Spleen (tissue), 11 donors: Measurements from ENCODE around the gene PLEKHM3. TPM values are rescaled to one million over a fixed set of nuclear protein-coding genes. Genes with fewer than 3 reads are reported as not detected.
"Not testable (repeated sequence)": the region's sequence is repeated elsewhere in the genome, so short reads cannot be mapped to it uniquely, and the experiment has no call there.

ENCODE experiments used
- DNase-seq: peaks from one replicate; pipeline ENCODE4 v3.0.0-alpha.2; 2020
- H3K27ac ChIP-seq, 8 donors: fragments of 200-600 bp; sonication (generic) in 7 of 8; 1 replicate in 4 of 8; 2 replicates in 4 of 8; pipeline versions ENCODE4 v1.5.0 to v1.8.0; 2016 to 2021; ENCODE audit warnings: inconsistent platforms in 4 of 8, mild to moderate bottlenecking in 4 of 8, moderate library complexity in 1 of 8
- H3K27me3 ChIP-seq, 7 donors: fragments of 200-600 bp; sonication (generic) in 6 of 7; replicated peaks in 1 of 7; 1 replicate in 4 of 7; 2 replicates in 3 of 7; pipeline versions ENCODE4 v1.5.0 to v1.8.0; 2016 to 2021; ENCODE audit warnings: inconsistent platforms in 3 of 7, mild to moderate bottlenecking in 1 of 7
- H3K36me3 ChIP-seq, 6 donors: fragments of 200-600 bp; sonication (generic) in 5 of 6; 1 replicate in 4 of 6; 2 replicates in 2 of 6; pipeline versions ENCODE4 v1.5.0 to v1.8.0; 2016 to 2021; ENCODE audit warnings: inconsistent platforms in 2 of 6
- H3K4me1 ChIP-seq, 6 donors: fragments of 200-600 bp; sonication (generic) in 5 of 6; 1 replicate in 3 of 6; 2 replicates in 3 of 6; pipeline versions ENCODE4 v1.5.0 to v1.8.0; 2016 to 2021; ENCODE audit warnings: inconsistent platforms in 3 of 6
- H3K4me3 ChIP-seq, 8 donors: fragments of 200-600 bp; sonication (generic) in 7 of 8; 1 replicate in 4 of 8; 2 replicates in 4 of 8; pipeline versions ENCODE4 v1.5.0 to v1.8.0; 2016 to 2021; ENCODE audit warnings: inconsistent platforms in 4 of 8, mild to moderate bottlenecking in 4 of 8, moderate library complexity in 2 of 8
- H3K9me3 ChIP-seq, 8 donors: fragments of 200-600 bp; sonication (generic) in 7 of 8; 1 replicate in 4 of 8; 2 replicates in 4 of 8; pipeline versions ENCODE4 v1.5.0 to v1.8.0; 2016 to 2021; ENCODE audit warnings: inconsistent platforms in 4 of 8
- CTCF ChIP-seq, 11 experiments: fragments of 200-600 bp in 7 of 11; fragments of 450-650 bp in 4 of 11; sonication (generic) in 4 of 11; IDR thresholded peaks in 8 of 11; conservative IDR thresholded peaks in 3 of 11; 1 replicate in 7 of 11; 2 replicates in 4 of 11; pipeline versions ENCODE4 v1.4.0 to v1.8.0; 2016 to 2021; ENCODE audit warnings: antibody characterized with exemption in 11 of 11, inconsistent platforms in 4 of 11, mild to moderate bottlenecking in 1 of 11
- POLR2A ChIP-seq, 3 donors: fragments of 450-650 bp; IDR thresholded peaks; one replicate each; pipeline ENCODE4 v1.5.1; 2017; ENCODE audit warnings: antibody characterized with exemption in 3 of 3, mild to moderate bottlenecking in 1 of 3
- POLR2AphosphoS5 ChIP-seq, 3 donors: sonication (generic); formaldehyde crosslinking; IDR thresholded peaks; one replicate each; pipeline ENCODE4 v1.5.1; 2017; ENCODE audit warnings: antibody characterized with exemption in 3 of 3
- WGBS, 5 donors: extraction: QIAGEN DNeasy Blood & Tissue Kit in 3 of 5; methylation state at CpG; one replicate each; pipeline versions ENCODE4 v1.1.5 to v1.1.7; 2013 to 2018; 5-methylcytosine and 5-hydroxymethylcytosine counted together
- intact Hi-C: fragments of 100-400 bp; cut with DNase I; formaldehyde crosslinking; loops from one replicate; pipeline ENCODE4 v1.15.0; 2023; ENCODE audit warnings: low total_unique reads
- polyA plus RNA-seq, 3 donors: library from polyadenylated mRNA; stranded (reverse); fragments of 200-250 nt; gene quantifications; one replicate each; pipeline ENCODE4 v1.2.1, GENCODE V29; 2013
- total RNA-seq, 7 donors: library from RNA; depleted of rRNA in 3 of 7; stranded (reverse); fragments of >200 nt in 3 of 7; fragmentation: NEBNext Ultra II Directional in 4 of 7; extraction: Animal tissue kit (Norgen Biotek cat#: 25700) in 4 of 7; gene quantifications; one replicate each; pipeline versions ENCODE4 v1.1.0 to v1.2.1, GENCODE V29; 2016 to 2021
- donor health status: healthy with polysubstance abuse.
- donor health status: DM: no; HTN: no; CAD: no; lungs with moderate emphysema.
- donor health status: DM: no; HTN: no; CAD: no.
- donor health status: Bipolar disorder and iron deficiency.
- donor health status: healthy.
- donor health status: DM: no; HTN: no; CAD: no.
- donor health status: DM: yes; HTN: yes; CAD: no.

Gene PLEKHM3
- total and polyA plus RNA-seq, 10 donors: 2.4 to 24.3 (median 18.3) TPM

DNA sequence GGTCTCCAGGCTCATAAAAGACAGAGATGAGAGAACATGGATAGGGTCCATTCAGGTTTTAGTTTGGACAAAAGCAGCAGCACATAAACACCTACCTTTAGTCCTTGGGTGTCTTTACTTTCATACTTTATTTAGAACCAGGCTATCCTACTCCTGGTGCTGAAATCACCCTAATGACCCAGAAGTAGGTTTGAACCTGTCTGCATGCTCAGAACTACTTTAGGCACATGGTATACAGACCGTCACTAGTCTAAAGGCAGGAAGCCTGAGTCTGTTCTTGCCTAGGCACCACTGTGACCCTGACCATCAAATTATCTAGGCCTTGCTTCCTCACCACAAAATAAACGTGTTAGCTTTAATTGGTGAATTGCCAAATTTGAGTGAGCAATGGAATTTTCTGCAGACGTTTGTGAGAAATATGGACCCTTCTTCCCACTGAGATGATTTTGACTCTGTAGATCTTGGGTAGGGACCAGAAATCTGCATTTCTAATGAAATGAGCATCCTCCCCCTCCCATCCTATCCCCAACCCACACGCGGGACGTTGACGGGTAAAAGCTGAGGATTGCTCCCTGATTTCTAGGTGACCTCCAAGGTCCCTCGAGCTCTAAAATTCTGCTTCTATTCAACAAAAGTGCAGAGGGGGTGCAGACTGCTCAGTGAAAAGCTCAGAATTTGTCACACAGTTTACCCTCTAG lies 75.1 kb downstream of the PLEKHM3 start:
- WGBS, 5 donors: 59 to 79% (median 67%) methylated on average over 7 to 8 of the region's 8 CpGs
- H3K36me3 ChIP-seq: peaks cover 0 to 12% (median 1%) of the 10 kb centered on the region in 6 donors
- no peak for TF ChIP-seq POLR2A (IDR thresholded peaks at IDR 0.05)
- TF ChIP-seq POLR2AphosphoS5 (IDR thresholded peaks at IDR 0.05): peak in 1 of 3 donors; percentile 15
- no peaks in the 10 kb centered on the region for H3K27me3 ChIP-seq
- H3K4me3 ChIP-seq: no peak overlapping the region
- peaks cover 4 to 35% (median 17%) of the 10 kb centered on the region in 6 donors for H3K4me1 ChIP-seq
- no peaks in the 10 kb centered on the region for H3K9me3 ChIP-seq
- no peak overlapping the region for H3K27ac ChIP-seq
- no peak for DNase-seq
- intact Hi-C loops: no loop called here

DNA sequence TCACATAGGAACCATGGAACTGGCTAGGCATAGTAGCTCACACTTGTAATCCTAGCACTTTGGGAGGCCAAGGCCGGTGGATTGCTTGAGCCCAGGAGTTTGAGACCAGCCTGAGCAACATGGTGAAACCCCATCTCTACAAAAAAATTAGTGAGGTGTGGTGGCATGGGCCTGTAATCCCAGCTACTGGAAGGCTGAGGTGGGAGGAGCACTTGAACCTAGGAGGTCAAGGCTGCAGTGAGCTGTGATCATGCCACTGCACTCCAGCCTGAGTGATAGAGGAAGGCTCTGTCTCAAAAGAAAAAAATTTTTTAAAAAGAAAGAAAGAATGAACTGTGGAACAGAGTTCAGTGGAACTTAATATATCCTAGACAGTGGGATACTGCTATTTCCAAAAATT lies 76.1 kb downstream of the PLEKHM3 start:
- DNase-seq, intact Hi-C loops, H3K27me3 ChIP-seq, H3K4me3 ChIP-seq, H3K27ac ChIP-seq, H3K9me3 ChIP-seq: not testable (repeated sequence)
- H3K36me3 ChIP-seq: peaks cover 0 to 21% (median 2%) of the 10 kb centered on the region in 6 donors
- WGBS, 5 donors: 95 to 100% (median 97%) methylated on average over 1 of the region's 1 CpG
- H3K4me1 ChIP-seq: peaks cover 4 to 35% (median 17%) of the 10 kb centered on the region in 6 donors

DNA sequence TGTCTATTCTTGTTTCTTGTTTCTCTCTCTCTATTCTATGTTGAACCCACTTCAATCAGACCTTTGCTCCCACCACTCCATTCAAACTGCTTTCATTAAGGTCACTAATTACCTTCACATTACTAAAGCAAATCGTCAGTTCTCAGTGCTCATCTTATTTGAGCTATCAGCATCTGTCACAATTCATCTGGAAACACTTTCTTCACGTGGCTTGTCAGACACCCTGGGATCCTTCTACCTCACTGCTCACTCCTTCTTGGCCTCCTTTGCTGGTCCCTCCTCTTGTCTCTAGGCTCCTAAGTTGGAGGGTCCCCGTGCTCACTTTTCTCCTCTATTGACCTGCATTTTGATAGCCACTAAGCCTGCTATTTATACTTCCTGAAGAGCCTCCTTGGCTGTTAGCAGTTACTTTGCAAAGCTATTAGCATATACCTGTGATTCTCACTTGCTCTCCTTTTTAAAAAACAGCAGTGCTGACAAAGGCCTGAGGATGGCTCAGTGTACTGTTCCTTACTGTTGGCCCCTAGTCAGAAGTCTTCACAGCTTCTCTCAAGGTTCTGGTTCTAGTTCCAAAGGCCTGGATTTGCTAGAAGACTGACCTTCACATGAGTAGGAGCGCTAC lies 80.2 kb downstream of the PLEKHM3 start:
- no peak for TF ChIP-seq CTCF (IDR thresholded peaks at IDR 0.05 in 8 of 11, conservative IDR thresholded peaks at IDR 0.05 in 3 of 11)
- no peak for TF ChIP-seq POLR2AphosphoS5 (IDR thresholded peaks at IDR 0.05)
- TF ChIP-seq POLR2A (IDR thresholded peaks at IDR 0.05): no peak
- no peak overlapping the region for H3K4me3 ChIP-seq
- H3K9me3 ChIP-seq: no peaks in the 10 kb centered on the region
- no peaks in the 10 kb centered on the region for H3K27me3 ChIP-seq
- intact Hi-C loops: no loop called here
- WGBS, 5 donors: 76 to 92% (median 91%) methylated on average over 4 of the region's 4 CpGs
- no peak overlapping the region for H3K27ac ChIP-seq
- no peak for DNase-seq
- H3K4me1 ChIP-seq: peaks cover under 1 to 10% (median 3%) of the 10 kb centered on the region in 6 donors
- peaks cover 0 to 39% (median 2%) of the 10 kb centered on the region in 6 donors for H3K36me3 ChIP-seq

DNA sequence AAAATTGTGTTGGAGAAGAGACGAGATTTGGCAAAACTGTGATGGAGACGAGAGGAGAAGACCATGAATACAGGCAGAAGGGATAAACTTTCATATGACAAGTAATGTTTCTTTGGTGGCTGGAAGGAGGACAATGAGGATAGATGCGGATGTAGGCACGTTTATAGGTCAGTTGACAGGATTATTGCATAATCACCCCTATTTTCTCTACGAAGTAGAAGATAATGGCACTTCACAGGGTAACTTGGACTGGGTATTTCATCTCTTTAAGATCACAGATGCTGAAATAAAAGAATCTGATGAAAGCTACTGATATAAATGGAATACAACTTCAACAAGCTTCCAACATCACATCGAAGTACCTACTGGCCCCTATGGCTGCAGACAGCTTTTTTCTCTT lies 81.0 kb downstream of the PLEKHM3 start:
- H3K27me3 ChIP-seq: no peaks in the 10 kb centered on the region
- no peak overlapping the region for H3K4me3 ChIP-seq
- H3K27ac ChIP-seq: no peak overlapping the region
- TF ChIP-seq CTCF (IDR thresholded peaks at IDR 0.05 in 8 of 11, conservative IDR thresholded peaks at IDR 0.05 in 3 of 11) (no peak), POLR2A (IDR thresholded peaks at IDR 0.05) (no peak), POLR2AphosphoS5 (IDR thresholded peaks at IDR 0.05) (no peak)
- DNase-seq: no peak
- intact Hi-C loops: no loop called here
- 87 to 96% (median 90%) methylated on average over 6 of the region's 6 CpGs for WGBS, 5 donors
- H3K36me3 ChIP-seq: peaks cover 0 to 39% (median 2%) of the 10 kb centered on the region in 6 donors
- peaks cover 0 to 3% (median 0%) of the 10 kb centered on the region in 6 donors for H3K4me1 ChIP-seq
- no peaks in the 10 kb centered on the region for H3K9me3 ChIP-seq
